ENCODE data around the gene GHITM.

GRCh38 chr10:84195044-84195830, 55.9 kb downstream of the GHITM start:
- TF ChIP-seq POLR2A (IDR thresholded peaks at IDR 0.05; ENCODE audit: low read depth): no peak
- TF ChIP-seq POLR2AphosphoS5 (IDR thresholded peaks at IDR 0.05): no peak
- no peak for TF ChIP-seq EP300 (IDR thresholded peaks at IDR 0.05)
- no peak for TF ChIP-seq CTCF (IDR thresholded peaks at IDR 0.05)

Data from esophagus muscularis mucosa (tissue), 4 donors.